ENCODE measurements around the gene BMI1. TPM values are rescaled to one million over a fixed set of nuclear protein-coding genes. Genes with fewer than 3 reads are reported as not detected.
A peak's percentile ranks its signal among the peaks of the same experiment; 100 is the strongest.

The BMI1 gene
- polyA plus RNA-seq, 1 experiment: 50.4 TPM

- peaks cover 17% of the 10 kb centered on the region for H3K27me3 ChIP-seq (ENCODE audit: control insufficient read depth, insufficient read depth, low read length)
- POLR2A ChIA-PET: no interaction called here
- no peaks in the 10 kb centered on the region for H3K9me3 ChIP-seq (ENCODE audit: control insufficient read depth, insufficient read depth, low read length)
- no peak overlapping the region for H3K4me3 ChIP-seq (ENCODE audit: low read depth, low read length)
- TF ChIP-seq CTCF (IDR thresholded peaks at IDR 0.05; ENCODE audit: low read depth, low read length): no peak
- CTCF ChIA-PET: interaction anchor here (1.3 kb wide), 1 partner anchor 670 kb away, joined by 6 read pairs; no protein-coding TSS in a partner anchor
- no peak overlapping the region for H3K27ac ChIP-seq (ENCODE audit: low read depth, low read length)
- no peak for DNase-seq (ENCODE audit: low read depth, low spot score)
These were observed 2.1 kb upstream of the BMI1 start for GRCh38 chr10:22318772-22319171.

- no peak for DNase-seq (ENCODE audit: low read depth, low spot score)
- ChIA-PET POLR2A (no interaction called here), CTCF (no interaction called here)
- H3K27ac ChIP-seq (ENCODE audit: low read depth, low read length): no peak overlapping the region
- no peak overlapping the region for H3K4me3 ChIP-seq (ENCODE audit: low read depth, low read length)
- TF ChIP-seq CTCF (IDR thresholded peaks at IDR 0.05; ENCODE audit: low read depth, low read length): no peak
- no peaks in the 10 kb centered on the region for H3K9me3 ChIP-seq (ENCODE audit: control insufficient read depth, insufficient read depth, low read length)
- H3K27me3 ChIP-seq (ENCODE audit: control insufficient read depth, insufficient read depth, low read length): peaks cover 17% of the 10 kb centered on the region
These were observed 1.3 kb upstream of the BMI1 start for GRCh38 chr10:22319547-22319979.

- H3K4me3 ChIP-seq (ENCODE audit: low read depth, low read length): peak overlapping the region; percentile 56
- ChIA-PET CTCF (no interaction called here), POLR2A (no interaction called here)
These were observed 830 bp upstream of the BMI1 start for GRCh38 chr10:22319980-22320558.

GRCh38 chr10:22321156-22321923, 441 bp downstream of the BMI1 start:
- POLR2A ChIA-PET: interaction anchor here (0.6 to 1.4 kb wide), 3 partner anchors 19 to 606 kb away, joined by 3 read pairs; no protein-coding TSS in a partner anchor
- H3K9me3 ChIP-seq (ENCODE audit: control insufficient read depth, insufficient read depth, low read length): no peaks in the 10 kb centered on the region
- peak overlapping the region; percentile 67 for H3K4me3 ChIP-seq (ENCODE audit: low read depth, low read length)
- H3K27ac ChIP-seq (ENCODE audit: low read depth, low read length): no peak overlapping the region
- no peak for DNase-seq (ENCODE audit: low read depth, low spot score)
- H3K27me3 ChIP-seq (ENCODE audit: control insufficient read depth, insufficient read depth, low read length): peaks cover 17% of the 10 kb centered on the region
- TF ChIP-seq CTCF (IDR thresholded peaks at IDR 0.05; ENCODE audit: low read depth, low read length): no peak
- CTCF ChIA-PET: no interaction called here

More at GRCh38 chr10:22319980-22320558, 830 bp upstream of the BMI1 start:
- no peak for TF ChIP-seq CTCF (IDR thresholded peaks at IDR 0.05; ENCODE audit: low read depth, low read length)
- Histone ChIP-seq H3K27me3 (ENCODE audit: control insufficient read depth, insufficient read depth, low read length) (peaks cover 17% of the 10 kb centered on the region), H3K9me3 (ENCODE audit: control insufficient read depth, insufficient read depth, low read length) (no peaks in the 10 kb centered on the region), H3K27ac (ENCODE audit: low read depth, low read length) (no peak overlapping the region)
- no peak for DNase-seq (ENCODE audit: low read depth, low spot score)
